ENCODE measurements around the gene FSTL3. TPM values are rescaled to one million over a fixed set of nuclear protein-coding genes. Genes with fewer than 3 reads are reported as not detected.

The FSTL3 gene
- total and polyA plus RNA-seq, 2 of the 13 experiments (the other 11 are each of a cell fraction or from before 2014, with no cell fraction given), result 13.5 to 15.6 TPM

DNA sequence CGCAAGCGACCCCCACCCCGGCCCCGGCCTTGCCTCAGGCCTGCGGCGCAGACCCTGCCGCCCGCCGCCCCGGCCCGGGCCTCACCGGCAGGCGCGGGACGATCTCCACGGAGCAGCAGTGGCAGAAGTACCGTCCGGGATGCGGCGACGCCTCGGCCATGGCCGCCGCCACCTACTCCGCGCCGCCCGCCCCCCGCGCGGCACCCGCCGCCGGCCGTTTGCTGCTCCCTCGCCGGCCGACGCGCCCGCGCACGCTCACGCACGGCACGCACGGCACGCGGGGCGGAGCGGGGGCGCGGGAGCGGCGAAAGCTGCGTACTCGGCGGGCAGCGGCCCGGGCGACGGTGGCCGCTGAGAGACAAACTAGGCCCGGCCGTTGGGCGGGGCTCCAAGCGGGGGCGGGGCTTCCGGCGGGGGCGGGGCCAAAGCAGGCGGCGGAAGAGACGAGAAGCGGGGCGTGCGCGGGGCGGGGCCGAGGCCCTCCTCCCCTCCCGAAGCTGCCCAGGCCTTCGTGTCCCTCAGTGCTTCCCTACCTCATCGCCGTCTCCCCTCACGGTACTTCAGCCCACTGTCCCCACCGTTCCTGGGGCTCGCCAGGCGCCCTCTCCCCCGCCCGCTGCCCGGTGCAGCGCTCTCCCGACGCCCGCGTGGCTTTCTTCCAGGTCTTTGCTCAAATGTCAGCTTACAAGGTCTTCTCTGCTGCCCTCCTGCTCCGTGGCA is 13.1 kb upstream of the FSTL3 start, which contains the start of gene RNF126 (continued):
- TF ChIP-seq, protein P1, sequence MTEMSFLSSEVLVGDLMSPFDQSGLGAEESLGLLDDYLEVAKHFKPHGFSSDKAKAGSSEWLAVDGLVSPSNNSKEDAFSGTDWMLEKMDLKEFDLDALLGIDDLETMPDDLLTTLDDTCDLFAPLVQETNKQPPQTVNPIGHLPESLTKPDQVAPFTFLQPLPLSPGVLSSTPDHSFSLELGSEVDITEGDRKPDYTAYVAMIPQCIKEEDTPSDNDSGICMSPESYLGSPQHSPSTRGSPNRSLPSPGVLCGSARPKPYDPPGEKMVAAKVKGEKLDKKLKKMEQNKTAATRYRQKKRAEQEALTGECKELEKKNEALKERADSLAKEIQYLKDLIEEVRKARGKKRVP (CRISPR knock-in tag; IDR thresholded peaks at IDR 0.05), result no peak
- TF ChIP-seq ZBTB21 (CRISPR knock-in tag; IDR thresholded peaks at IDR 0.05) (no peak), TEAD2 (CRISPR knock-in tag; IDR thresholded peaks at IDR 0.05) (no peak), ATAD3A (CRISPR knock-in tag; IDR thresholded peaks at IDR 0.05) (no peak), ZNF160 (CRISPR knock-in tag; IDR thresholded peaks at IDR 0.05) (peak; percentile 32; the same call in 1 of the 2 replicates), STAT5B (CRISPR knock-in tag; IDR thresholded peaks at IDR 0.05) (no peak), NONO (IDR thresholded peaks at IDR 0.05) (no peak), NONO (CRISPR knock-in tag; conservative IDR thresholded peaks at IDR 0.05) (peak; percentile 69), ZNF790 (CRISPR knock-in tag; IDR thresholded peaks at IDR 0.05; ENCODE audit: borderline replicate concordance) (no peak), CREM (IDR thresholded peaks at IDR 0.05) (no peak), CREM (CRISPR knock-in tag; IDR thresholded peaks at IDR 0.05) (no peak), SMYD3 (CRISPR knock-in tag; IDR thresholded peaks at IDR 0.05) (no peak), TFAP4 (IDR thresholded peaks at IDR 0.05; ENCODE audit: borderline replicate concordance, low read depth) (no peak), SETDB1 (CRISPR knock-in tag; IDR thresholded peaks at IDR 0.05; ENCODE audit: borderline replicate concordance) (no peak), STAG1 (CRISPR knock-in tag; IDR thresholded peaks at IDR 0.05) (no peak), SP2 (CRISPR knock-in tag; IDR thresholded peaks at IDR 0.05) (no peak; the same call in 1 of the 2 replicates), SNAPC2 (CRISPR knock-in tag; IDR thresholded peaks at IDR 0.05) (no peak), ZNF121 (CRISPR knock-in tag; IDR thresholded peaks at IDR 0.05) (no peak), AKAP8 (CRISPR knock-in tag; IDR thresholded peaks at IDR 0.05) (no peak; the same call in 1 of the 2 replicates), HOMEZ (CRISPR knock-in tag; IDR thresholded peaks at IDR 0.05; ENCODE audit: low read depth) (no peak), ETV5 (CRISPR knock-in tag; IDR thresholded peaks at IDR 0.05; ENCODE audit: borderline replicate concordance) (peak; percentile 7; the same call in 1 of the 2 replicates), NFIC (IDR thresholded peaks at IDR 0.05; ENCODE audit: low read length) (no peak)
- TF ChIP-seq, protein P2, sequence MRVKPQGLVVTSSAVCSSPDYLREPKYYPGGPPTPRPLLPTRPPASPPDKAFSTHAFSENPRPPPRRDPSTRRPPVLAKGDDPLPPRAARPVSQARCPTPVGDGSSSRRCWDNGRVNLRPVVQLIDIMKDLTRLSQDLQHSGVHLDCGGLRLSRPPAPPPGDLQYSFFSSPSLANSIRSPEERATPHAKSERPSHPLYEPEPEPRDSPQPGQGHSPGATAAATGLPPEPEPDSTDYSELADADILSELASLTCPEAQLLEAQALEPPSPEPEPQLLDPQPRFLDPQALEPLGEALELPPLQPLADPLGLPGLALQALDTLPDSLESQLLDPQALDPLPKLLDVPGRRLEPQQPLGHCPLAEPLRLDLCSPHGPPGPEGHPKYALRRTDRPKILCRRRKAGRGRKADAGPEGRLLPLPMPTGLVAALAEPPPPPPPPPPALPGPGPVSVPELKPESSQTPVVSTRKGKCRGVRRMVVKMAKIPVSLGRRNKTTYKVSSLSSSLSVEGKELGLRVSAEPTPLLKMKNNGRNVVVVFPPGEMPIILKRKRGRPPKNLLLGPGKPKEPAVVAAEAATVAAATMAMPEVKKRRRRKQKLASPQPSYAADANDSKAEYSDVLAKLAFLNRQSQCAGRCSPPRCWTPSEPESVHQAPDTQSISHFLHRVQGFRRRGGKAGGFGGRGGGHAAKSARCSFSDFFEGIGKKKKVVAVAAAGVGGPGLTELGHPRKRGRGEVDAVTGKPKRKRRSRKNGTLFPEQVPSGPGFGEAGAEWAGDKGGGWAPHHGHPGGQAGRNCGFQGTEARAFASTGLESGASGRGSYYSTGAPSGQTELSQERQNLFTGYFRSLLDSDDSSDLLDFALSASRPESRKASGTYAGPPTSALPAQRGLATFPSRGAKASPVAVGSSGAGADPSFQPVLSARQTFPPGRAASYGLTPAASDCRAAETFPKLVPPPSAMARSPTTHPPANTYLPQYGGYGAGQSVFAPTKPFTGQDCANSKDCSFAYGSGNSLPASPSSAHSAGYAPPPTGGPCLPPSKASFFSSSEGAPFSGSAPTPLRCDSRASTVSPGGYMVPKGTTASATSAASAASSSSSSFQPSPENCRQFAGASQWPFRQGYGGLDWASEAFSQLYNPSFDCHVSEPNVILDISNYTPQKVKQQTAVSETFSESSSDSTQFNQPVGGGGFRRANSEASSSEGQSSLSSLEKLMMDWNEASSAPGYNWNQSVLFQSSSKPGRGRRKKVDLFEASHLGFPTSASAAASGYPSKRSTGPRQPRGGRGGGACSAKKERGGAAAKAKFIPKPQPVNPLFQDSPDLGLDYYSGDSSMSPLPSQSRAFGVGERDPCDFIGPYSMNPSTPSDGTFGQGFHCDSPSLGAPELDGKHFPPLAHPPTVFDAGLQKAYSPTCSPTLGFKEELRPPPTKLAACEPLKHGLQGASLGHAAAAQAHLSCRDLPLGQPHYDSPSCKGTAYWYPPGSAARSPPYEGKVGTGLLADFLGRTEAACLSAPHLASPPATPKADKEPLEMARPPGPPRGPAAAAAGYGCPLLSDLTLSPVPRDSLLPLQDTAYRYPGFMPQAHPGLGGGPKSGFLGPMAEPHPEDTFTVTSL (CRISPR knock-in tag; IDR thresholded peaks at IDR 0.05; ENCODE audit: borderline replicate concordance), result no peak

All from HepG2 (cell line).